H1 (cell line): Measurements from ENCODE around the gene RNFT2. TPM values are rescaled to one million over a fixed set of nuclear protein-coding genes. Genes with fewer than 3 reads are reported as not detected.

Source experiments
- CTCF ChIA-PET: fragments of 300-600 bp; sonication (Branson Sonifier 250); formaldehyde crosslinking; loops from one replicate; lab custom pipeline; 2021; ENCODE audit not compliant: partially characterized antibody; lab: Charles Lee
- POLR2A ChIA-PET: fragments of 300-600 bp; sonication (Branson Sonifier 250); formaldehyde crosslinking; loops from one replicate; lab custom pipeline; 2021; ENCODE audit warnings: inconsistent platforms; ENCODE audit not compliant: partially characterized antibody; lab: Charles Lee
- DNase-seq, 2 experiments: peaks; one replicate each; pipeline versions ENCODE4 v3.0.0 to v3.0.0-alpha.2; 2010 to 2022; ENCODE audit warnings: low spot score in 2 of 2, low read depth in 1 of 2, mixed read lengths in 1 of 2
- FAIRE-seq: peaks from 2 replicates; lab custom pipeline; 2011; peaks lifted over from hg19 to GRCh38; lab: Jason Lieb, UNC
- H2AFZ ChIP-seq: 2 replicates; pipeline ENCODE4 v1.8.1; 2012; ENCODE audit warnings: low read length, inconsistent platforms
- H2AK5ac ChIP-seq: 2 replicates; pipeline ENCODE4 v1.6.1; 2013; ENCODE audit warnings: low read depth, low read length
- H2BK120ac ChIP-seq: replicated peaks from 2 replicates; pipeline ENCODE3; 2013; ENCODE audit warnings: low read depth, low read length, inconsistent platforms
- H2BK12ac ChIP-seq: 2 replicates; pipeline ENCODE4 v1.6.1; 2013; ENCODE audit warnings: low read depth, low read length
- H2BK15ac ChIP-seq: 2 replicates; pipeline ENCODE4 v1.6.1; 2013; ENCODE audit warnings: low read length
- H2BK20ac ChIP-seq: 2 replicates; pipeline ENCODE4 v1.6.1; 2013; ENCODE audit warnings: low read length
- H2BK5ac ChIP-seq: 2 replicates; pipeline ENCODE4 v1.6.1; 2013; ENCODE audit warnings: low read depth, low read length
- H3K14ac ChIP-seq: 2 replicates; pipeline ENCODE4 v1.6.1; 2013; ENCODE audit warnings: inconsistent platforms; ENCODE audit not compliant: insufficient read length
- H3K18ac ChIP-seq: 2 replicates; pipeline ENCODE4 v1.6.1; 2013; ENCODE audit warnings: low read length; ENCODE audit errors: extremely low read depth
- H3K23ac ChIP-seq: 2 replicates; pipeline ENCODE4 v1.6.1; 2013; ENCODE audit warnings: inconsistent platforms; ENCODE audit not compliant: insufficient read length
- H3K23me2 ChIP-seq: 2 replicates; pipeline ENCODE4 v1.6.1; 2013; ENCODE audit warnings: low read depth, low read length
- H3K27ac ChIP-seq: 2 replicates; pipeline ENCODE4 v1.6.1; 2011; ENCODE audit warnings: low read depth, low read length, inconsistent platforms
- H3K27me3 ChIP-seq, 4 experiments: replicated peaks in 1 of 4; 1 replicate in 1 of 4; 2 replicates in 3 of 4; pipeline versions ENCODE4 v1.6.1 to v1.8.1; 2011 to 2013; ENCODE audit warnings: low read length in 3 of 4, mild to moderate bottlenecking in 3 of 4, inconsistent platforms in 2 of 4, mixed read lengths in 2 of 4, moderate library complexity in 1 of 4; ENCODE audit not compliant: control insufficient read depth in 3 of 4, insufficient read depth in 3 of 4; ENCODE audit errors: extremely low read depth in 1 of 4
- H3K36me3 ChIP-seq, 4 experiments: 2 replicates each; pipeline versions ENCODE4 v1.6.1 to v1.8.1; 2011 to 2013; ENCODE audit warnings: mild to moderate bottlenecking in 4 of 4, low read length in 3 of 4, moderate library complexity in 2 of 4, control low read depth in 1 of 4, inconsistent platforms in 1 of 4; ENCODE audit not compliant: insufficient read depth in 4 of 4, control insufficient read depth in 2 of 4
- H3K4ac ChIP-seq: replicated peaks from 2 replicates; pipeline ENCODE3; 2013; ENCODE audit warnings: low read length, low read depth, mixed read lengths, inconsistent platforms; ENCODE audit not compliant: insufficient read length
- H3K4me1 ChIP-seq, 4 experiments: replicated peaks in 1 of 4; 1 replicate in 1 of 4; 2 replicates in 3 of 4; pipeline versions ENCODE4 v1.6.1 to v1.8.1; 2011 to 2013; ENCODE audit warnings: low read length in 3 of 4, inconsistent platforms in 2 of 4, mixed read lengths in 1 of 4; ENCODE audit not compliant: insufficient read depth in 4 of 4, control insufficient read depth in 3 of 4
- H3K4me2 ChIP-seq, 2 experiments: 2 replicates each; pipeline versions ENCODE4 v1.6.1 to v1.8.1; 2011 to 2013; ENCODE audit warnings: low read depth in 2 of 2, low read length in 2 of 2, control low read depth in 1 of 2, inconsistent platforms in 1 of 2, mild to moderate bottlenecking in 1 of 2; ENCODE audit not compliant: insufficient read depth in 1 of 2
- H3K4me3 ChIP-seq, 4 experiments: fragments of 200-600, 300-600 bp in 1 of 4; sonication (generic), shearing (Covaris generic), sonication (Bioruptor Twin) in 1 of 4; 2 replicates each; pipeline versions ENCODE4 v1.5.1 to v1.8.1; 2011 to 2016; ENCODE audit warnings: low read length in 4 of 4, low read depth in 3 of 4, control low read depth in 2 of 4, inconsistent platforms in 2 of 4, mild to moderate bottlenecking in 2 of 4, mixed read lengths in 1 of 4, moderate library complexity in 1 of 4; ENCODE audit not compliant: insufficient read depth in 2 of 4; ENCODE audit errors: extremely low read depth in 1 of 4
- H3K56ac ChIP-seq: replicated peaks from 2 replicates; pipeline ENCODE3; 2013; ENCODE audit warnings: low read depth, mild to moderate bottlenecking, mixed read lengths, low read length, inconsistent platforms; ENCODE audit not compliant: insufficient read length
- H3K79me1 ChIP-seq: 2 replicates; pipeline ENCODE4 v1.6.1; 2013; ENCODE audit warnings: low read depth, low read length, control low read depth
- H3K79me2 ChIP-seq, 2 experiments: 2 replicates each; pipeline versions ENCODE4 v1.6.1 to v1.8.1; 2012 to 2013; ENCODE audit warnings: low read length in 2 of 2, mild to moderate bottlenecking in 2 of 2, inconsistent platforms in 1 of 2; ENCODE audit not compliant: insufficient read depth in 2 of 2, control insufficient read depth in 1 of 2
- H3K9ac ChIP-seq, 4 experiments: replicated peaks in 1 of 4; 1 replicate in 1 of 4; 2 replicates in 3 of 4; pipeline versions ENCODE4 v1.6.1 to v1.8.1; 2011 to 2013; ENCODE audit warnings: low read depth in 3 of 4, low read length in 3 of 4, control low read depth in 2 of 4, mild to moderate bottlenecking in 2 of 4, moderate library complexity in 2 of 4, inconsistent platforms in 1 of 4; ENCODE audit errors: extremely low read depth in 1 of 4
- H3K9me3 ChIP-seq, 2 experiments: 2 replicates each; pipeline versions ENCODE4 v1.6.1 to v1.8.1; 2012 to 2013; ENCODE audit warnings: mild to moderate bottlenecking in 2 of 2, moderate library complexity in 2 of 2, control low read depth in 1 of 2, inconsistent platforms in 1 of 2, low read depth in 1 of 2, low read length in 1 of 2, mixed read lengths in 1 of 2; ENCODE audit not compliant: insufficient read depth in 2 of 2
- H4K20me1 ChIP-seq, 2 experiments: replicated peaks in 1 of 2; 2 replicates each; pipeline versions ENCODE3 to v1.8.1; 2011 to 2013; ENCODE audit warnings: inconsistent platforms in 2 of 2, low read length in 2 of 2, mild to moderate bottlenecking in 1 of 2; ENCODE audit not compliant: insufficient read depth in 2 of 2, control insufficient read depth in 1 of 2
- H4K5ac ChIP-seq: 2 replicates; pipeline ENCODE4 v1.6.1; 2013; ENCODE audit warnings: low read length, low read depth, mixed read lengths, inconsistent platforms; ENCODE audit not compliant: insufficient read length
- H4K8ac ChIP-seq: 2 replicates; pipeline ENCODE4 v1.8.0; 2013; ENCODE audit warnings: mild to moderate bottlenecking, moderate library complexity, low read length, inconsistent platforms; ENCODE audit not compliant: insufficient read depth; ENCODE audit errors: extremely low read depth
- H4K91ac ChIP-seq: replicated peaks from 2 replicates; pipeline ENCODE3; 2013; ENCODE audit warnings: low read length, mixed read lengths, inconsistent platforms; ENCODE audit not compliant: insufficient read length
- POLR2AphosphoS5 ChIP-seq: IDR thresholded peaks from 2 replicates; pipeline ENCODE4 v1.6.1; 2011; ENCODE audit warnings: low read depth, low read length
- WGBS, 2 experiments: shearing (Covaris generic) in 1 of 2; methylation state at CpG; one replicate each; pipeline versions ENCODE4 v1.1.6 to v1.1.7; 2013 to 2015; ENCODE audit warnings: low lambda C conversion rate in 2 of 2, mixed read lengths in 2 of 2, inconsistent platforms in 1 of 2, low coverage in 1 of 2, missing lambda C conversion rate in 1 of 2; ENCODE audit not compliant: insufficient replicate concordance in 2 of 2, insufficient coverage in 1 of 2, insufficient read length in 1 of 2; ENCODE audit errors: extremely low coverage in 1 of 2, missing lambda C conversion rate in 1 of 2; 5-methylcytosine and 5-hydroxymethylcytosine counted together
- polyA plus RNA-seq, 7 experiments: library from polyadenylated mRNA; depleted of rRNA in 3 of 7; stranded (reverse) in 5 of 7; unstranded in 2 of 7; fragments of >200 nt in 5 of 7; fragments of 200-250 nt in 2 of 7; gene quantifications; 1 replicate in 5 of 7; 2 replicates in 1 of 7; 4 replicates in 1 of 7; pipeline versions ENCODE4 v1.2.1 to v1.2.3, GENCODE V29; 2011 to 2013; ENCODE audit warnings: missing spikeins in 2 of 7, mixed read lengths in 2 of 7
- total RNA-seq: library from RNA; stranded (reverse); fragmentation: NEBNext Ultra II Directional; extraction: Animal tissue kit (Norgen Biotek cat#: 25700); gene quantifications from 2 replicates; pipeline ENCODE4 v1.2.1, GENCODE V29; 2021

Gene RNFT2
- total and polyA plus RNA-seq, 2 of the 8 experiments (the other 6 are each of a cell fraction or from before 2014, with no cell fraction given): 14.2 to 33.1 TPM

DNA sequence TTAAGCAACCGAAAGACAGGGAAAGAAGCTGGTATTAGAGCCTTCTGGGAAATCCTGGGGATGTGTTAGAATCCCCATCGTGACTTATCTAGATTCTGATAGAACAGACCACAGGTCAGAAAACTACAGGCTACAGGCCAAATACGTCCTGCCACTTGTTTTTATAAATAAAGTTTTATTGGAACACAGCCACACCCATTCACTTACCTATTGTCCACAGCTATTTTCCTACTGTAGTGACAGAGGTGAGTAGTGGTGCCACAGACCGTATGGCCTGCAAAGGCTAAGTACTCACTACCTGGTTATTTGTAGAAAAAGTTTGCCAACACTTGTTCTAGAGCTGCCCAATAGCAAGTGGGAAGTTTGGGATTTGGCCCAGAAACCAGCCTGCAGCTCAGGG is 89.3 kb downstream of the RNFT2 start:
- CTCF ChIA-PET: interaction anchor here (0.6 kb wide), 1 partner anchor 131 kb away, joined by 3 read pairs; no protein-coding TSS in a partner anchor
- H2AK5ac ChIP-seq: no peak overlapping the region
- no peak for TF ChIP-seq POLR2AphosphoS5

More for the DNA sequence above, 89.3 kb downstream of the RNFT2 start:
- Histone ChIP-seq H2BK15ac (no peak overlapping the region), H3K56ac (no peak overlapping the region), H3K4me1 (no peaks in the 10 kb centered on the region), H4K91ac (no peak overlapping the region), H3K79me2 (no peaks in the 10 kb centered on the region), H2BK12ac (no peak overlapping the region), H3K27me3 (no peaks in the 10 kb centered on the region), H3K79me1 (no peaks in the 10 kb centered on the region), H4K5ac (no peak overlapping the region), H3K14ac (no peak overlapping the region), H2BK20ac (no peak overlapping the region), H3K9me3 (no peaks in the 10 kb centered on the region), H3K23ac (no peak overlapping the region), H3K4ac (no peak overlapping the region), H3K23me2 (no peaks in the 10 kb centered on the region), H3K36me3 (no peaks in the 10 kb centered on the region), H4K8ac (no peak overlapping the region), H2AFZ (no peak overlapping the region), H3K4me2 (no peak overlapping the region), H3K27ac (no peak overlapping the region), H3K4me3 (no peak overlapping the region), H2BK120ac (no peak overlapping the region), H4K20me1 (no peaks in the 10 kb centered on the region), H3K18ac (no peak overlapping the region), H2BK5ac (no peak overlapping the region), H3K9ac (no peak overlapping the region)
- POLR2A ChIA-PET: no interaction called here
- no peak for DNase-seq
- no peak for FAIRE-seq
- 89% methylated on average over 4 of the region's 4 CpGs; no CpG with 5 or more reads in 1 of the 2 experiments for WGBS, 2 experiments
